HEK293 (cell line): ENCODE data around the gene CCDC110.

Experiments
- GLIS2 ChIP-seq: fragments of 450-650 bp; formaldehyde crosslinking; IDR thresholded peaks from 2 replicates; pipeline ENCODE4 v1.5.1; 2016; ENCODE audit warnings: missing biosample characterization, missing genetic modification characterization
- SP7 ChIP-seq: fragments of 450-650 bp; formaldehyde crosslinking; IDR thresholded peaks from 2 replicates; pipeline ENCODE4 v1.5.1; 2016; ENCODE audit warnings: missing biosample characterization, missing genetic modification characterization
- YY2 ChIP-seq: fragments of 450-650 bp; formaldehyde crosslinking; IDR thresholded peaks from 2 replicates; pipeline ENCODE4 v1.5.1; 2016; ENCODE audit warnings: missing biosample characterization, missing genetic modification characterization
- ZNF169 ChIP-seq: fragments of 450-650 bp; formaldehyde crosslinking; IDR thresholded peaks from 2 replicates; pipeline ENCODE4 v1.5.1; 2016; ENCODE audit warnings: missing biosample characterization, missing genetic modification characterization
- ZNF292 ChIP-seq: fragments of 450-650 bp; formaldehyde crosslinking; IDR thresholded peaks from 2 replicates; pipeline ENCODE4 v1.5.1; 2016; ENCODE audit warnings: low read depth, missing biosample characterization, missing genetic modification characterization, borderline replicate concordance
- ZNF302 ChIP-seq: fragments of 450-650 bp; formaldehyde crosslinking; IDR thresholded peaks from 2 replicates; pipeline ENCODE4 v1.5.1; 2016; ENCODE audit warnings: missing biosample characterization, missing genetic modification characterization, low read depth
- ZNF366 ChIP-seq: fragments of 450-650 bp; formaldehyde crosslinking; conservative IDR thresholded peaks from 2 replicates; pipeline ENCODE4 v1.5.1; 2016; ENCODE audit warnings: missing biosample characterization, missing genetic modification characterization
- ZNF521 ChIP-seq: fragments of 450-650 bp; formaldehyde crosslinking; IDR thresholded peaks from 2 replicates; pipeline ENCODE4 v1.5.1; 2017; ENCODE audit warnings: missing biosample characterization, mild to moderate bottlenecking, missing genetic modification characterization
- ZNF610 ChIP-seq: fragments of 450-650 bp; formaldehyde crosslinking; IDR thresholded peaks from 2 replicates; pipeline ENCODE4 v1.5.1; 2016; ENCODE audit warnings: missing biosample characterization, missing genetic modification characterization, borderline replicate concordance
- ZNF626 ChIP-seq: fragments of 450-650 bp; sonication (Bioruptor Pico); formaldehyde crosslinking; IDR thresholded peaks from 2 replicates; pipeline ENCODE4 v1.5.1; 2018; ENCODE audit warnings: missing biosample characterization, missing genetic modification characterization, inconsistent platforms
- ZNF768 ChIP-seq: fragments of 450-650 bp; formaldehyde crosslinking; IDR thresholded peaks from 2 replicates; pipeline ENCODE4 v1.5.1; 2018; ENCODE audit warnings: missing biosample characterization, mild to moderate bottlenecking, missing genetic modification characterization
- ZSCAN16 ChIP-seq: fragments of 450-650 bp; formaldehyde crosslinking; IDR thresholded peaks from 2 replicates; pipeline ENCODE4 v1.5.1; 2016; ENCODE audit warnings: missing biosample characterization, missing genetic modification characterization
- TF ChIP-seq, protein P1 (sequence below): fragments of 450-650 bp; IDR thresholded peaks from 2 replicates; pipeline ENCODE4 v1.5.1; 2018; ENCODE audit warnings: missing biosample characterization, mild to moderate bottlenecking, missing genetic modification characterization
- TF ChIP-seq, protein P2 (sequence below): fragments of 450-650 bp; formaldehyde crosslinking; IDR thresholded peaks from 2 replicates; pipeline ENCODE4 v1.5.1; 2017; ENCODE audit warnings: missing biosample characterization, missing genetic modification characterization
- TF ChIP-seq, protein P3 (sequence below): fragments of 450-650 bp; formaldehyde crosslinking; IDR thresholded peaks from 2 replicates; pipeline ENCODE4 v1.5.1; 2016; ENCODE audit warnings: missing biosample characterization, missing genetic modification characterization
- TF ChIP-seq, protein P4 (sequence below): fragments of 450-650 bp; formaldehyde crosslinking; IDR thresholded peaks from 2 replicates; pipeline ENCODE4 v1.5.1; 2016; ENCODE audit warnings: missing biosample characterization, missing genetic modification characterization
- TF ChIP-seq, protein P5 (sequence below): fragments of 450-650 bp; formaldehyde crosslinking; IDR thresholded peaks from 2 replicates; pipeline ENCODE4 v1.5.1; 2017; ENCODE audit warnings: missing biosample characterization, mild to moderate bottlenecking, missing genetic modification characterization, moderate library complexity
- TF ChIP-seq, protein P6 (sequence below): fragments of 450-650 bp; formaldehyde crosslinking; IDR thresholded peaks from 2 replicates; pipeline ENCODE4 v1.5.1; 2016; ENCODE audit warnings: missing biosample characterization, missing genetic modification characterization
- TF ChIP-seq, protein P7 (sequence below): fragments of 450-650 bp; formaldehyde crosslinking; IDR thresholded peaks from 2 replicates; pipeline ENCODE4 v1.5.0; 2017; ENCODE audit warnings: missing biosample characterization, missing genetic modification characterization, borderline replicate concordance
- TF ChIP-seq, protein P8 (sequence below): fragments of 450-650 bp; formaldehyde crosslinking; IDR thresholded peaks from 2 replicates; pipeline ENCODE4 v1.5.1; 2017; ENCODE audit warnings: missing biosample characterization, missing genetic modification characterization
- TF ChIP-seq, protein P9 (sequence below): fragments of 450-650 bp; formaldehyde crosslinking; optimal IDR thresholded peaks from 2 replicates; pipeline ENCODE3; 2016; ENCODE audit warnings: missing biosample characterization, mild to moderate bottlenecking, missing genetic modification characterization

Gene CCDC110

DNA sequence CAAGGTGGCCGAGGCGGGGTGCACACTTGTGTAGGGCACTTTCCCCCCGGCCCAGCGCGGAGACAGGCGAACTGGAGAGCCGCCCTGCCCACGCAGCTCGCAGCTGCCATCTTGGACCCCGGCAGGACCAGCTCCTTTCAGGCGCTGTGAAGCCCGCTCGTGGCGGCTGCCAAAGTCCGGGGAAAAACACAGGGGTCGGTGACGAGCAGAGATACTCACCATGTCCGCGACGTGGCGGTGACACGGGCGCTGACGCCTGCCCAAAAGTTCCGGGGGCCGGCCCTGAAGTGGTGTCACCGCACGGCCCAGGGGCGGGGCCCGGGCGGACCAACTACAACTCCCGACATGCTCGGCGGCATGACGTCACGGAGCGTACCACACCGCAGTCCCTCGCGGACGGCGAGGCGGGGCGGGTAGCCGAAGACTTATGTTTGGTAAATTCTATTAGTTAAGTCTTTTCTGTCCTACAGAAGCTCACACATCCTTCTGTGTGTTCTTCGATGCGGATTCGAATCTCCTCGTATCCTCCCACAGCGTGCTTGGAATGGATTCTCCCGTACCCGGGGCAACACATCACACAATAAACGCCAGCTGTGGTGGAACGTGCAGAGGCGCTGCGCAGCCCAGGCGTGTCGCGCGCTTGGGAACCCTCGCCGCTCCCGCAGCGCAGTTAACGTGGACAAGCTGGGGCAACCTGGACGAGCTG, 45.7 kb downstream of the CCDC110 start, which contains the start of gene UFSP2 (continued):
- TF ChIP-seq, protein P1, sequence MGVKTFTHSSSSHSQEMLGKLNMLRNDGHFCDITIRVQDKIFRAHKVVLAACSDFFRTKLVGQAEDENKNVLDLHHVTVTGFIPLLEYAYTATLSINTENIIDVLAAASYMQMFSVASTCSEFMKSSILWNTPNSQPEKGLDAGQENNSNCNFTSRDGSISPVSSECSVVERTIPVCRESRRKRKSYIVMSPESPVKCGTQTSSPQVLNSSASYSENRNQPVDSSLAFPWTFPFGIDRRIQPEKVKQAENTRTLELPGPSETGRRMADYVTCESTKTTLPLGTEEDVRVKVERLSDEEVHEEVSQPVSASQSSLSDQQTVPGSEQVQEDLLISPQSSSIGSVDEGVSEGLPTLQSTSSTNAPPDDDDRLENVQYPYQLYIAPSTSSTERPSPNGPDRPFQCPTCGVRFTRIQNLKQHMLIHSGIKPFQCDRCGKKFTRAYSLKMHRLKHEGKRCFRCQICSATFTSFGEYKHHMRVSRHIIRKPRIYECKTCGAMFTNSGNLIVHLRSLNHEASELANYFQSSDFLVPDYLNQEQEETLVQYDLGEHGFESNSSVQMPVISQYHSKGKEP (tag by site-specific recombination) = no peak
- TF ChIP-seq ZNF626 (tag by site-specific recombination) (no peak), ZNF292 (tag by site-specific recombination) (no peak), ZNF366 (no peak), GLIS2 (peak; percentile 43; the same call in 1 of the 2 replicates), ZSCAN16 (tag by site-specific recombination) (no peak), YY2 (tag by site-specific recombination) (peak; percentile 55), ZNF521 (tag by site-specific recombination) (no peak), ZNF768 (no peak), ZNF302 (tag by site-specific recombination) (no peak), SP7 (tag by site-specific recombination) (peak; percentile 71), ZNF169 (tag by site-specific recombination) (no peak), ZNF610 (tag by site-specific recombination) (peak; percentile 83; the same call in 1 of the 2 replicates)
- TF ChIP-seq, protein P2, sequence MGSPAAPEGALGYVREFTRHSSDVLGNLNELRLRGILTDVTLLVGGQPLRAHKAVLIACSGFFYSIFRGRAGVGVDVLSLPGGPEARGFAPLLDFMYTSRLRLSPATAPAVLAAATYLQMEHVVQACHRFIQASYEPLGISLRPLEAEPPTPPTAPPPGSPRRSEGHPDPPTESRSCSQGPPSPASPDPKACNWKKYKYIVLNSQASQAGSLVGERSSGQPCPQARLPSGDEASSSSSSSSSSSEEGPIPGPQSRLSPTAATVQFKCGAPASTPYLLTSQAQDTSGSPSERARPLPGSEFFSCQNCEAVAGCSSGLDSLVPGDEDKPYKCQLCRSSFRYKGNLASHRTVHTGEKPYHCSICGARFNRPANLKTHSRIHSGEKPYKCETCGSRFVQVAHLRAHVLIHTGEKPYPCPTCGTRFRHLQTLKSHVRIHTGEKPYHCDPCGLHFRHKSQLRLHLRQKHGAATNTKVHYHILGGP (tag by site-specific recombination) = no peak
- TF ChIP-seq, protein P3, sequence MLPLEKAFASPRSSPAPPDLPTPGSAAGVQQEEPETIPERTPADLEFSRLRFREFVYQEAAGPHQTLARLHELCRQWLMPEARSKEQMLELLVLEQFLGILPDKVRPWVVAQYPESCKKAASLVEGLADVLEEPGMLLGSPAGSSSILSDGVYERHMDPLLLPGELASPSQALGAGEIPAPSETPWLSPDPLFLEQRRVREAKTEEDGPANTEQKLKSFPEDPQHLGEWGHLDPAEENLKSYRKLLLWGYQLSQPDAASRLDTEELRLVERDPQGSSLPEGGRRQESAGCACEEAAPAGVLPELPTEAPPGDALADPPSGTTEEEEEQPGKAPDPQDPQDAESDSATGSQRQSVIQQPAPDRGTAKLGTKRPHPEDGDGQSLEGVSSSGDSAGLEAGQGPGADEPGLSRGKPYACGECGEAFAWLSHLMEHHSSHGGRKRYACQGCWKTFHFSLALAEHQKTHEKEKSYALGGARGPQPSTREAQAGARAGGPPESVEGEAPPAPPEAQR (tag by site-specific recombination) = no peak
- TF ChIP-seq, protein P4, sequence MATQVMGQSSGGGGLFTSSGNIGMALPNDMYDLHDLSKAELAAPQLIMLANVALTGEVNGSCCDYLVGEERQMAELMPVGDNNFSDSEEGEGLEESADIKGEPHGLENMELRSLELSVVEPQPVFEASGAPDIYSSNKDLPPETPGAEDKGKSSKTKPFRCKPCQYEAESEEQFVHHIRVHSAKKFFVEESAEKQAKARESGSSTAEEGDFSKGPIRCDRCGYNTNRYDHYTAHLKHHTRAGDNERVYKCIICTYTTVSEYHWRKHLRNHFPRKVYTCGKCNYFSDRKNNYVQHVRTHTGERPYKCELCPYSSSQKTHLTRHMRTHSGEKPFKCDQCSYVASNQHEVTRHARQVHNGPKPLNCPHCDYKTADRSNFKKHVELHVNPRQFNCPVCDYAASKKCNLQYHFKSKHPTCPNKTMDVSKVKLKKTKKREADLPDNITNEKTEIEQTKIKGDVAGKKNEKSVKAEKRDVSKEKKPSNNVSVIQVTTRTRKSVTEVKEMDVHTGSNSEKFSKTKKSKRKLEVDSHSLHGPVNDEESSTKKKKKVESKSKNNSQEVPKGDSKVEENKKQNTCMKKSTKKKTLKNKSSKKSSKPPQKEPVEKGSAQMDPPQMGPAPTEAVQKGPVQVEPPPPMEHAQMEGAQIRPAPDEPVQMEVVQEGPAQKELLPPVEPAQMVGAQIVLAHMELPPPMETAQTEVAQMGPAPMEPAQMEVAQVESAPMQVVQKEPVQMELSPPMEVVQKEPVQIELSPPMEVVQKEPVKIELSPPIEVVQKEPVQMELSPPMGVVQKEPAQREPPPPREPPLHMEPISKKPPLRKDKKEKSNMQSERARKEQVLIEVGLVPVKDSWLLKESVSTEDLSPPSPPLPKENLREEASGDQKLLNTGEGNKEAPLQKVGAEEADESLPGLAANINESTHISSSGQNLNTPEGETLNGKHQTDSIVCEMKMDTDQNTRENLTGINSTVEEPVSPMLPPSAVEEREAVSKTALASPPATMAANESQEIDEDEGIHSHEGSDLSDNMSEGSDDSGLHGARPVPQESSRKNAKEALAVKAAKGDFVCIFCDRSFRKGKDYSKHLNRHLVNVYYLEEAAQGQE (tag by site-specific recombination) = no peak; the same call in 1 of the 2 replicates
- TF ChIP-seq, protein P5, sequence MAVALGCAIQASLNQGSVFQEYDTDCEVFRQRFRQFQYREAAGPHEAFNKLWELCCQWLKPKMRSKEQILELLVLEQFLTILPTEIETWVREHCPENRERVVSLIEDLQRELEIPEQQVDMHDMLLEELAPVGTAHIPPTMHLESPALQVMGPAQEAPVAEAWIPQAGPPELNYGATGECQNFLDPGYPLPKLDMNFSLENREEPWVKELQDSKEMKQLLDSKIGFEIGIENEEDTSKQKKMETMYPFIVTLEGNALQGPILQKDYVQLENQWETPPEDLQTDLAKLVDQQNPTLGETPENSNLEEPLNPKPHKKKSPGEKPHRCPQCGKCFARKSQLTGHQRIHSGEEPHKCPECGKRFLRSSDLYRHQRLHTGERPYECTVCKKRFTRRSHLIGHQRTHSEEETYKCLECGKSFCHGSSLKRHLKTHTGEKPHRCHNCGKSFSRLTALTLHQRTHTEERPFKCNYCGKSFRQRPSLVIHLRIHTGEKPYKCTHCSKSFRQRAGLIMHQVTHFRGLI (tag by site-specific recombination) = no peak
- TF ChIP-seq, protein P6, sequence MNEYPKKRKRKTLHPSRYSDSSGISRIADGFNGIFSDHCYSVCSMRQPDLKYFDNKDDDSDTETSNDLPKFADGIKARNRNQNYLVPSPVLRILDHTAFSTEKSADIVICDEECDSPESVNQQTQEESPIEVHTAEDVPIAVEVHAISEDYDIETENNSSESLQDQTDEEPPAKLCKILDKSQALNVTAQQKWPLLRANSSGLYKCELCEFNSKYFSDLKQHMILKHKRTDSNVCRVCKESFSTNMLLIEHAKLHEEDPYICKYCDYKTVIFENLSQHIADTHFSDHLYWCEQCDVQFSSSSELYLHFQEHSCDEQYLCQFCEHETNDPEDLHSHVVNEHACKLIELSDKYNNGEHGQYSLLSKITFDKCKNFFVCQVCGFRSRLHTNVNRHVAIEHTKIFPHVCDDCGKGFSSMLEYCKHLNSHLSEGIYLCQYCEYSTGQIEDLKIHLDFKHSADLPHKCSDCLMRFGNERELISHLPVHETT (tag by site-specific recombination) = peak; percentile 59; the same call in 1 of the 2 replicates
- TF ChIP-seq, protein P7, sequence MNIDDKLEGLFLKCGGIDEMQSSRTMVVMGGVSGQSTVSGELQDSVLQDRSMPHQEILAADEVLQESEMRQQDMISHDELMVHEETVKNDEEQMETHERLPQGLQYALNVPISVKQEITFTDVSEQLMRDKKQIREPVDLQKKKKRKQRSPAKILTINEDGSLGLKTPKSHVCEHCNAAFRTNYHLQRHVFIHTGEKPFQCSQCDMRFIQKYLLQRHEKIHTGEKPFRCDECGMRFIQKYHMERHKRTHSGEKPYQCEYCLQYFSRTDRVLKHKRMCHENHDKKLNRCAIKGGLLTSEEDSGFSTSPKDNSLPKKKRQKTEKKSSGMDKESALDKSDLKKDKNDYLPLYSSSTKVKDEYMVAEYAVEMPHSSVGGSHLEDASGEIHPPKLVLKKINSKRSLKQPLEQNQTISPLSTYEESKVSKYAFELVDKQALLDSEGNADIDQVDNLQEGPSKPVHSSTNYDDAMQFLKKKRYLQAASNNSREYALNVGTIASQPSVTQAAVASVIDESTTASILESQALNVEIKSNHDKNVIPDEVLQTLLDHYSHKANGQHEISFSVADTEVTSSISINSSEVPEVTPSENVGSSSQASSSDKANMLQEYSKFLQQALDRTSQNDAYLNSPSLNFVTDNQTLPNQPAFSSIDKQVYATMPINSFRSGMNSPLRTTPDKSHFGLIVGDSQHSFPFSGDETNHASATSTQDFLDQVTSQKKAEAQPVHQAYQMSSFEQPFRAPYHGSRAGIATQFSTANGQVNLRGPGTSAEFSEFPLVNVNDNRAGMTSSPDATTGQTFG (tag by site-specific recombination) = no peak
- TF ChIP-seq, protein P8, sequence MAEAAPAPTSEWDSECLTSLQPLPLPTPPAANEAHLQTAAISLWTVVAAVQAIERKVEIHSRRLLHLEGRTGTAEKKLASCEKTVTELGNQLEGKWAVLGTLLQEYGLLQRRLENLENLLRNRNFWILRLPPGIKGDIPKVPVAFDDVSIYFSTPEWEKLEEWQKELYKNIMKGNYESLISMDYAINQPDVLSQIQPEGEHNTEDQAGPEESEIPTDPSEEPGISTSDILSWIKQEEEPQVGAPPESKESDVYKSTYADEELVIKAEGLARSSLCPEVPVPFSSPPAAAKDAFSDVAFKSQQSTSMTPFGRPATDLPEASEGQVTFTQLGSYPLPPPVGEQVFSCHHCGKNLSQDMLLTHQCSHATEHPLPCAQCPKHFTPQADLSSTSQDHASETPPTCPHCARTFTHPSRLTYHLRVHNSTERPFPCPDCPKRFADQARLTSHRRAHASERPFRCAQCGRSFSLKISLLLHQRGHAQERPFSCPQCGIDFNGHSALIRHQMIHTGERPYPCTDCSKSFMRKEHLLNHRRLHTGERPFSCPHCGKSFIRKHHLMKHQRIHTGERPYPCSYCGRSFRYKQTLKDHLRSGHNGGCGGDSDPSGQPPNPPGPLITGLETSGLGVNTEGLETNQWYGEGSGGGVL = no peak
- TF ChIP-seq, protein P9, sequence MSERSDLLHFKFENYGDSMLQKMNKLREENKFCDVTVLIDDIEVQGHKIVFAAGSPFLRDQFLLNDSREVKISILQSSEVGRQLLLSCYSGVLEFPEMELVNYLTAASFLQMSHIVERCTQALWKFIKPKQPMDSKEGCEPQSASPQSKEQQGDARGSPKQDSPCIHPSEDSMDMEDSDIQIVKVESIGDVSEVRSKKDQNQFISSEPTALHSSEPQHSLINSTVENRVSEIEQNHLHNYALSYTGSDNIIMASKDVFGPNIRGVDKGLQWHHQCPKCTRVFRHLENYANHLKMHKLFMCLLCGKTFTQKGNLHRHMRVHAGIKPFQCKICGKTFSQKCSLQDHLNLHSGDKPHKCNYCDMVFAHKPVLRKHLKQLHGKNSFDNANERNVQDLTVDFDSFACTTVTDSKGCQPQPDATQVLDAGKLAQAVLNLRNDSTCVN (tag by site-specific recombination) = peak; percentile 87
